Common myeloid progenitor, CD34-positive (primary cell): ENCODE results near the gene PROZ.

Experiments
- CTCF ChIA-PET: fragments of 350-600 bp; sonication (Branson Sonifier 250); formaldehyde crosslinking; loops from one replicate; lab custom pipeline; 2021; ENCODE audit warnings: antibody characterized with exemption; lab: Charles Lee
- POLR2A ChIA-PET: fragments of 350-600 bp; sonication (Branson Sonifier 250); formaldehyde crosslinking; loops from one replicate; lab custom pipeline; 2021; ENCODE audit warnings: antibody characterized with exemption; lab: Charles Lee
- DNase-seq, 3 donors: peaks; one replicate each; pipeline versions ENCODE4 v3.0.0 to v3.0.0-alpha.2; 2013
- H3K27ac ChIP-seq, 2 experiments: 1 replicate in 1 of 2; 2 replicates in 1 of 2; pipeline ENCODE4 v1.7.0; 2013; ENCODE audit warnings: inconsistent platforms in 2 of 2, low read length in 2 of 2, mild to moderate bottlenecking in 2 of 2, low read depth in 1 of 2, moderate library complexity in 1 of 2; ENCODE audit not compliant: severe bottlenecking in 2 of 2, insufficient read depth in 1 of 2, poor library complexity in 1 of 2
- H3K27me3 ChIP-seq, 5 experiments: replicated peaks in 2 of 5; 1 replicate in 3 of 5; 2 replicates in 2 of 5; pipeline versions ENCODE4 v1.6.1 to v1.7.0; 2013; ENCODE audit warnings: low read length in 4 of 5, mild to moderate bottlenecking in 2 of 5, moderate library complexity in 2 of 5, inconsistent platforms in 1 of 5; ENCODE audit not compliant: insufficient read depth in 5 of 5, control insufficient read depth in 4 of 5
- H3K36me3 ChIP-seq, 4 experiments: 1 replicate in 2 of 4; 2 replicates in 2 of 4; pipeline versions ENCODE4 v1.6.1 to v1.7.0; 2013; ENCODE audit warnings: low read length in 3 of 4, control low read depth in 1 of 4, mild to moderate bottlenecking in 1 of 4; ENCODE audit not compliant: control insufficient read depth in 4 of 4, insufficient read depth in 4 of 4
- H3K4me1 ChIP-seq, 4 experiments: 1 replicate in 3 of 4; 2 replicates in 1 of 4; pipeline versions ENCODE4 v1.6.1 to v1.7.1; 2013; ENCODE audit warnings: low read length in 3 of 4, mild to moderate bottlenecking in 3 of 4, control low read depth in 1 of 4, inconsistent platforms in 1 of 4, moderate library complexity in 1 of 4; ENCODE audit not compliant: control insufficient read depth in 4 of 4, insufficient read depth in 4 of 4; ENCODE audit errors: control extremely low read depth in 1 of 4
- H3K4me3 ChIP-seq, 7 experiments: 1 replicate in 4 of 7; 2 replicates in 3 of 7; pipeline versions ENCODE4 v1.5.1 to v1.7.0; 2013; ENCODE audit warnings: mild to moderate bottlenecking in 7 of 7, low read length in 6 of 7, moderate library complexity in 6 of 7, inconsistent platforms in 2 of 7, low read depth in 2 of 7, control low read depth in 1 of 7; ENCODE audit not compliant: insufficient read depth in 4 of 7, control insufficient read depth in 1 of 7; ENCODE audit errors: extremely low read depth in 1 of 7
- H3K9me3 ChIP-seq, 5 experiments: 1 replicate in 4 of 5; 2 replicates in 1 of 5; pipeline versions ENCODE4 v1.6.1 to v1.7.1; 2013; ENCODE audit warnings: low read length in 4 of 5, mild to moderate bottlenecking in 2 of 5, inconsistent platforms in 1 of 5, low read depth in 1 of 5, moderate library complexity in 1 of 5; ENCODE audit not compliant: control insufficient read depth in 4 of 5, insufficient read depth in 2 of 5; ENCODE audit errors: control extremely low read depth in 1 of 5
- WGBS: methylation state at CpG from one replicate; pipeline ENCODE4 v1.1.5; 2013; ENCODE audit not compliant: insufficient coverage; 5-methylcytosine and 5-hydroxymethylcytosine counted together

PROZ gene

DNA sequence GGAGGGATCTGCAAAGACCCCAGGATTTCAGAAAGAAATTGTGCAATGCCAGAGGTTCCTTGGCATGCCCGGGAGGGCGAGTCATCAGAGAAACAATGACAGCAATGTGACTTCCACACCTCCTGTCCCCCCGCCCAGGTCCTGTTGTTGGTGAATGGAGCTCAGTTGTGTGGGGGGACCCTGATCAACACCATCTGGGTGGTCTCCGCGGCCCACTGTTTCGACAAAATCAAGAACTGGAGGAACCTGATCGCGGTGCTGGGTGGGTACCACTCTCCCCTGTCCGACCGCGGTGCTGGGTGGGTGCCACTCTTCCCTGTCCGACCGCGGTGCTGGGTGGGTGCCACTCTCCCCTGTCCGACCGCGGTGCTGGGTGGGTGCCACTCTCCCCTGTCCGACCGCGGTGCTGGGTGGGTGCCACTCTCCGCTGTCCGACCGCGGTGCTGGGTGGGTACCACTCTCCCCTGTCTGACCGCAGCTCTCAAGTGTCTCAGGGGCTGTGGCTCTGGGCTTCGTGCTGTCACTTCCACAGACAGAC, 41.0 kb upstream of the PROZ start:
- CTCF ChIA-PET, result no interaction called here
- peaks cover 0 to 2% (median 0%) of the 10 kb centered on the region in 5 experiments for H3K27me3 ChIP-seq
- peaks cover 0 to 13% (median 10%) of the 10 kb centered on the region in 4 experiments for H3K4me1 ChIP-seq
- H3K27ac ChIP-seq, result no peak overlapping the region
- H3K9me3 ChIP-seq, result no peaks in the 10 kb centered on the region
- DNase-seq, result no peak
- H3K36me3 ChIP-seq, result no peaks in the 10 kb centered on the region
- WGBS, result 97% methylated on average over 26 of the region's 26 CpGs
- H3K4me3 ChIP-seq, result no peak overlapping the region
- POLR2A ChIA-PET, result no interaction called here

- Histone ChIP-seq H3K9me3 (no peaks in the 10 kb centered on the region), H3K27me3 (no peaks in the 10 kb centered on the region), H3K27ac (no peak overlapping the region), H3K4me1 (peaks cover 0 to 12% (median 9%) of the 10 kb centered on the region in 4 experiments), H3K4me3 (no peak overlapping the region), H3K36me3 (no peaks in the 10 kb centered on the region)
- ChIA-PET POLR2A (no interaction called here), CTCF (no interaction called here)
- DNase-seq, result no peak
- 100% methylated on average over 2 of the region's 9 CpGs for WGBS
Measured at GRCh38 chr13:113117911-113118260, 40.6 kb upstream of the PROZ start.

GRCh38 chr13:113118261-113119021, 40.0 kb upstream of the PROZ start:
- no peak overlapping the region for H3K27ac ChIP-seq
- ChIA-PET POLR2A (no interaction called here), CTCF (no interaction called here)
- H3K9me3 ChIP-seq, result no peaks in the 10 kb centered on the region
- no peaks in the 10 kb centered on the region for H3K27me3 ChIP-seq
- no peak for DNase-seq
- H3K36me3 ChIP-seq, result no peaks in the 10 kb centered on the region
- WGBS, result 97% methylated on average over 37 of the region's 42 CpGs
- no peak overlapping the region for H3K4me3 ChIP-seq
- H3K4me1 ChIP-seq, result peaks cover 0 to 6% (median 3%) of the 10 kb centered on the region in 4 experiments

GRCh38 chr13:113119166-113119821, 39.2 kb upstream of the PROZ start:
- no peaks in the 10 kb centered on the region for H3K9me3 ChIP-seq
- no peaks in the 10 kb centered on the region for H3K4me1 ChIP-seq
- no peak overlapping the region for H3K27ac ChIP-seq
- no peaks in the 10 kb centered on the region for H3K27me3 ChIP-seq
- no peak overlapping the region for H3K4me3 ChIP-seq
- H3K36me3 ChIP-seq, result no peaks in the 10 kb centered on the region
- no peak for DNase-seq
- ChIA-PET CTCF (no interaction called here), POLR2A (no interaction called here)
- 97% methylated on average over 11 of the region's 16 CpGs for WGBS

GRCh38 chr13:113119822-113120189, 38.6 kb upstream of the PROZ start:
- Histone ChIP-seq H3K4me3 (no peak overlapping the region), H3K36me3 (no peaks in the 10 kb centered on the region), H3K27ac (no peak overlapping the region), H3K9me3 (no peaks in the 10 kb centered on the region), H3K4me1 (no peaks in the 10 kb centered on the region), H3K27me3 (no peaks in the 10 kb centered on the region)
- POLR2A ChIA-PET, result no interaction called here
- 95% methylated on average over 7 of the region's 7 CpGs for WGBS
- no peak for DNase-seq
- CTCF ChIA-PET, result no interaction called here

DNA sequence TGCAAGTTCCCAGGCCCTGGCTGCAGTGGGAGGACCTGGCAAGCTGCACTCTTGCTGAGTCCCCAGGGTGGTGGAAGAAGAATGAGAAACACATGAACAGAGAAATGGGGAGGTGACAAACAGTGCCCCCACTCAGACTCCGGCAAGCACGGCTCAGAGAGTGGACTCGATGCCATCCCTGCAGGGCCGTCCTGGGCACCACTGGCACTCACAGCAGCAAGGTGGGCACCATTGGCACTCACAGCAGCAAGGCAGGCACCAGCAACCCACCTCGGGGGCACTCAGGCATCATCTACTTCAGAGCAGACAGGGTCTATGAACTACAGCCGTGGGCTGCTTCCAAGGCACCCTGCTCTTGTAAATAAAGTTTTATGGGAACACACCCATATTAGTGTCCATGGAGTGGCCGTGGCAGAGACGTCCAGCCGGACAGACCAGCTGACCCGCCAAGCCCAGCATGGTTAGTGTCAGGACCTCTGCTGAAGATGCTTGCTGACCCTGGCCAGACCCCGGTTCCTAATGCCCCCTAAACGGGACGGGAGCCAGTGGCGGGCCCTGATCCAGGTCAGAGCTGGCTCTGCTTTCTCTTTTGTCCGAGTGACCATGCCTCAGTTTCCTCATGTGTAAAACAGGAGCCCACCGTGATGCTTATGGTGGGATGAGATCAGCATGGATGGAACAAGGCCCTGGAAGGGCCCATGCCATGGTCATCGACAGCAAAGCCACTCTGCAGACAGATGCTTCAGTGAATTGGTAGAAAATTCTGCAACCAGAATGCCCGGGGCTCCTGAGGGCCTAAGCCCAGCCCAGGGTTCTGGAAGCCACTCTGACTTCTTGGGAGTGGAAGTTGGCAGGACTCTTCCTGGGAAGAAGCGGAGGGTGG, 37.9 kb upstream of the PROZ start:
- Histone ChIP-seq H3K27me3 (no peaks in the 10 kb centered on the region), H3K4me3 (no peak overlapping the region), H3K36me3 (no peaks in the 10 kb centered on the region), H3K4me1 (no peaks in the 10 kb centered on the region), H3K9me3 (no peaks in the 10 kb centered on the region), H3K27ac (no peak overlapping the region)
- CTCF ChIA-PET, result no interaction called here
- POLR2A ChIA-PET, result no interaction called here
- WGBS, result 92% methylated on average over 15 of the region's 19 CpGs
- DNase-seq, result no peak
